DND-41 (cell line): ENCODE measurements around the gene MAP3K14.

ENCODE experiments used
- ATAC-seq: fragments of 200-7000 bp; cut with Tn5 transposase; 3 replicates; pipeline ENCODE4 v1.9.1; 2021; ENCODE audit warnings: low read depth; ENCODE audit not compliant: insufficient read depth
- DNase-seq: peaks from one replicate; pipeline ENCODE4 v3.0.0-alpha.2; 2020
- H2AFZ ChIP-seq: 2 replicates; pipeline ENCODE4 v1.6.0; 2012; ENCODE audit warnings: low read depth, low read length
- H3K27ac ChIP-seq: 2 replicates; pipeline ENCODE4 v1.5.1; 2012; ENCODE audit warnings: low read length, inconsistent platforms
- H3K27me3 ChIP-seq: fragments of 200-600 bp; sonication (generic); 2 replicates; pipeline ENCODE4 v1.6.0; 2012; ENCODE audit warnings: low read length, mild to moderate bottlenecking, inconsistent platforms; ENCODE audit not compliant: insufficient read depth, poor library complexity
- H3K36me3 ChIP-seq: 2 replicates; pipeline ENCODE4 v1.5.1; 2012; ENCODE audit warnings: low read length, inconsistent platforms; ENCODE audit not compliant: insufficient read depth
- H3K4me1 ChIP-seq: 2 replicates; pipeline ENCODE4 v1.5.1; 2012; ENCODE audit warnings: mild to moderate bottlenecking, low read length; ENCODE audit not compliant: insufficient read depth
- H3K4me2 ChIP-seq: 2 replicates; pipeline ENCODE4 v1.6.0; 2012; ENCODE audit warnings: mild to moderate bottlenecking, moderate library complexity, low read length, inconsistent platforms; ENCODE audit not compliant: insufficient read depth
- H3K4me3 ChIP-seq, 2 experiments: fragments of 200-600 bp in 1 of 2; shearing (Covaris generic) in 1 of 2; 2 replicates each; pipeline ENCODE4 v1.5.1; 2012 to 2016; ENCODE audit warnings: inconsistent platforms in 2 of 2, low read length in 2 of 2, mild to moderate bottlenecking in 2 of 2, low read depth in 1 of 2, moderate library complexity in 1 of 2
- H3K79me2 ChIP-seq: 2 replicates; pipeline ENCODE4 v1.6.0; 2012; ENCODE audit warnings: low read length, inconsistent platforms; ENCODE audit not compliant: insufficient read depth
- H3K9ac ChIP-seq: 2 replicates; pipeline ENCODE4 v1.6.0; 2012; ENCODE audit warnings: low read depth, mild to moderate bottlenecking, inconsistent platforms, low read length, moderate library complexity
- H3K9me3 ChIP-seq: 2 replicates; pipeline ENCODE4 v1.5.1; 2012; ENCODE audit warnings: low read length, moderate library complexity, mild to moderate bottlenecking, inconsistent platforms; ENCODE audit not compliant: insufficient read depth, severe bottlenecking
- H4K20me1 ChIP-seq: 2 replicates; pipeline ENCODE4 v1.6.0; 2012; ENCODE audit warnings: low read length; ENCODE audit not compliant: insufficient read depth
- EZH2 ChIP-seq: IDR thresholded peaks from 3 replicates; pipeline ENCODE4 v1.6.1; 2012; ENCODE audit warnings: borderline replicate concordance, low read depth, mild to moderate bottlenecking, moderate library complexity, low read length, inconsistent platforms; ENCODE audit not compliant: severe bottlenecking
- TF ChIP-seq, protein P1 (sequence below): IDR thresholded peaks from 2 replicates; pipeline ENCODE4 v1.5.1; 2012; ENCODE audit warnings: borderline replicate concordance, low read length, moderate library complexity, mild to moderate bottlenecking; ENCODE audit not compliant: poor library complexity, severe bottlenecking; ENCODE audit errors: extremely low read depth

The MAP3K14 gene

DNA sequence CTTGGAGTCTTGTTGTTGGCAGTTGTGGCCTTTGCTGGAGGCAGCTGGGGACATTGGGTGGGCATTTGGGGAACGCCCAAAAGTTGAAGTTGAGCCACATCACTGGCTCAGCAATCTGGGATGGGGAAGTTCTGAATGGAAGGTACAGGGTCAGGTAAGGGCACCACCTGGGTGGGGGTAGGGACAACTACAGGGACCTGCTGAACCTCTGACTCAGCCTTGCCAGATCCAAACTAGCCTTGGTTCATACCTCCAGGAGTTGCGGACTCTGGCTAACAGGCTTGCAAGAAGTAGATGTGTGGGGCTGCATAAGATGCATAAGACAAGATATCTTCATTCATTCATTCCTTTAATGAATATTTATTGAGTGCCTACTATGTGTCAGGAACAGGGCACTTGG is 79.1 kb downstream of the MAP3K14 start:
- no peak overlapping the region for H3K4me2 ChIP-seq
- DNase-seq = no peak
- H3K79me2 ChIP-seq = peaks cover 36% of the 10 kb centered on the region
- H3K9me3 ChIP-seq = no peaks in the 10 kb centered on the region
- no peak for ATAC-seq
- H3K27me3 ChIP-seq = no peaks in the 10 kb centered on the region
- H3K4me3 ChIP-seq = no peak overlapping the region
- H3K36me3 ChIP-seq = peaks cover 93% of the 10 kb centered on the region
- no peaks in the 10 kb centered on the region for H3K4me1 ChIP-seq
- H3K27ac ChIP-seq = no peak overlapping the region
- H4K20me1 ChIP-seq = peaks cover 40% of the 10 kb centered on the region
- no peak overlapping the region for H3K9ac ChIP-seq
- H2AFZ ChIP-seq = no peak overlapping the region
- no peak for TF ChIP-seq EZH2
- TF ChIP-seq, protein P1, sequence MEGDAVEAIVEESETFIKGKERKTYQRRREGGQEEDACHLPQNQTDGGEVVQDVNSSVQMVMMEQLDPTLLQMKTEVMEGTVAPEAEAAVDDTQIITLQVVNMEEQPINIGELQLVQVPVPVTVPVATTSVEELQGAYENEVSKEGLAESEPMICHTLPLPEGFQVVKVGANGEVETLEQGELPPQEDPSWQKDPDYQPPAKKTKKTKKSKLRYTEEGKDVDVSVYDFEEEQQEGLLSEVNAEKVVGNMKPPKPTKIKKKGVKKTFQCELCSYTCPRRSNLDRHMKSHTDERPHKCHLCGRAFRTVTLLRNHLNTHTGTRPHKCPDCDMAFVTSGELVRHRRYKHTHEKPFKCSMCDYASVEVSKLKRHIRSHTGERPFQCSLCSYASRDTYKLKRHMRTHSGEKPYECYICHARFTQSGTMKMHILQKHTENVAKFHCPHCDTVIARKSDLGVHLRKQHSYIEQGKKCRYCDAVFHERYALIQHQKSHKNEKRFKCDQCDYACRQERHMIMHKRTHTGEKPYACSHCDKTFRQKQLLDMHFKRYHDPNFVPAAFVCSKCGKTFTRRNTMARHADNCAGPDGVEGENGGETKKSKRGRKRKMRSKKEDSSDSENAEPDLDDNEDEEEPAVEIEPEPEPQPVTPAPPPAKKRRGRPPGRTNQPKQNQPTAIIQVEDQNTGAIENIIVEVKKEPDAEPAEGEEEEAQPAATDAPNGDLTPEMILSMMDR = no peak

DNA sequence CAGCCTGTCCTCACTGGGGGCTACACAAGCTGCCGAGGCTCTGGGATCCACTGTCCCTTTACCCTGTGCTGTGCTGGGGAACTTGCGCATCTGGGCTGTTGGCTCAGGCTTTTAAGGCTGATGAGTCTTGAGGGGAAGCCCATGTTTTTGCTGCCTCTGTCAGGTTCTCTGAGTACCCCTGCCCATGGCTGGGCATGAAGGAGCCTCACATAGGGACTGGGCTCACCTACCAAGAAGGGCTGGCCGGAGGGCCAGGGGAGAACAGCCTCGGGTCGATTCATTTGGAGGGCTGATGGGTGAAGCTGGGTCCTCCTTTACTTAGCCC is 80.6 kb downstream of the MAP3K14 start:
- Histone ChIP-seq H3K4me2 (no peak overlapping the region), H3K79me2 (peaks cover 50% of the 10 kb centered on the region), H3K4me3 (no peak overlapping the region), H3K27ac (peak overlapping the region; percentile 71), H2AFZ (no peak overlapping the region), H3K27me3 (no peaks in the 10 kb centered on the region), H4K20me1 (peaks cover 51% of the 10 kb centered on the region), H3K4me1 (no peaks in the 10 kb centered on the region), H3K9ac (no peak overlapping the region), H3K9me3 (no peaks in the 10 kb centered on the region), H3K36me3 (peaks cover 94% of the 10 kb centered on the region)
- DNase-seq (no peak), ATAC-seq (no peak)
- TF ChIP-seq, protein P1 = no peak

GRCh38 chr17:45235416-45236281 is 81.2 kb downstream of the MAP3K14 start:
- H4K20me1 ChIP-seq = peaks cover 56% of the 10 kb centered on the region
- peak overlapping the region; percentile 71 for H3K27ac ChIP-seq
- H3K36me3 ChIP-seq = peaks cover 91% of the 10 kb centered on the region
- no peaks in the 10 kb centered on the region for H3K4me1 ChIP-seq
- TF ChIP-seq, protein P1 = peak; percentile 93
- TF ChIP-seq EZH2 = no peak
- H3K9me3 ChIP-seq = no peaks in the 10 kb centered on the region
- H3K9ac ChIP-seq = no peak overlapping the region
- no peaks in the 10 kb centered on the region for H3K27me3 ChIP-seq
- no peak overlapping the region for H3K4me3 ChIP-seq
- H3K79me2 ChIP-seq = peaks cover 56% of the 10 kb centered on the region
- H2AFZ ChIP-seq = no peak overlapping the region
- peak; percentile 83 for ATAC-seq
- H3K4me2 ChIP-seq = no peak overlapping the region
- DNase-seq = peak; percentile 79
